DMS153 treated with DMSO at 0.1 percent for 48 hours (cell line): ENCODE measurements around the gene ZDHHC8.

Experiments
- DNase-seq: peaks from one replicate; lab custom pipeline; 2025; ENCODE audit not compliant: unreplicated experiment; lab: John Stamatoyannopoulos, UW

Gene ZDHHC8

GRCh38 chr22:20142711-20143621, 11.4 kb downstream of the ZDHHC8 start:
- DNase-seq: no peak

- no peak for DNase-seq
Measured at GRCh38 chr22:20143883-20144665, 12.5 kb downstream of the ZDHHC8 start.

GRCh38 chr22:20145206-20145831, 13.7 kb downstream of the ZDHHC8 start:
- DNase-seq: no peak

GRCh38 chr22:20145832-20146223, 14.2 kb downstream of the ZDHHC8 start:
- DNase-seq: no peak

- DNase-seq: no peak
Measured at GRCh38 chr22:20146777-20147176, 15.2 kb downstream of the ZDHHC8 start.

GRCh38 chr22:20147237-20147988, 15.8 kb downstream of the ZDHHC8 start:
- DNase-seq: no peak

- DNase-seq: no peak
Measured at GRCh38 chr22:20148414-20148813, 16.8 kb downstream of the ZDHHC8 start.

- no peak for DNase-seq
Measured at GRCh38 chr22:20149257-20150250, 17.9 kb downstream of the ZDHHC8 start.

- no peak for DNase-seq
Measured at GRCh38 chr22:20150381-20151275, 19.0 kb downstream of the ZDHHC8 start, which contains the start of gene CCDC188. Gene CCDC188, minus strand, starts transcription at chr22:20151055. Its CDS starts 69 bp downstream, at chr22:20150986.

GRCh38 chr22:20151276-20151588, 19.6 kb downstream of the ZDHHC8 start:
- DNase-seq: no peak

GRCh38 chr22:20152464-20152890, 20.9 kb downstream of the ZDHHC8 start:
- no peak for DNase-seq

GRCh38 chr22:20153945-20154344, 22.3 kb downstream of the ZDHHC8 start:
- DNase-seq: no peak

GRCh38 chr22:20154602-20155187, 23.1 kb downstream of the ZDHHC8 start:
- DNase-seq: no peak

GRCh38 chr22:20155330-20156041, 23.9 kb downstream of the ZDHHC8 start:
- DNase-seq: peak; percentile 87

- no peak for DNase-seq
Measured at GRCh38 chr22:20156042-20156389, 24.4 kb downstream of the ZDHHC8 start.

GRCh38 chr22:20156611-20157429, 25.2 kb downstream of the ZDHHC8 start:
- peak; percentile 24 for DNase-seq
